T-cell (primary cell): ENCODE data around the gene ST13. TPM values are rescaled to one million over a fixed set of nuclear protein-coding genes. Genes with fewer than 3 reads are reported as not detected.

Source experiments
- ATAC-seq, 4 experiments: fragments of 200-7000 bp in 3 of 4; fragments of 150-1000 bp in 1 of 4; cut with Tn5 transposase; replicated peaks in 1 of 4; 1 replicate in 3 of 4; 2 replicates in 1 of 4; pipeline ENCODE4 v1.10.0; 2021; ENCODE audit warnings: moderate library complexity in 3 of 4, mild to moderate bottlenecking in 2 of 4, moderate number of reproducible peaks in 1 of 4
- CTCF ChIA-PET, 2 donors: fragments of 300-600 bp; sonication (Branson Sonifier 250); formaldehyde crosslinking; loops; one replicate each; lab custom pipeline; 2022; ENCODE audit warnings: antibody characterized with exemption in 2 of 2; lab: Charles Lee
- POLR2A ChIA-PET, 2 donors: fragments of 300-600 bp; sonication (Branson Sonifier 250); formaldehyde crosslinking; loops; one replicate each; lab custom pipeline; 2022; ENCODE audit warnings: antibody characterized with exemption in 2 of 2; lab: Charles Lee
- DNase-seq, 35 experiments: peaks; one replicate each; pipeline versions ENCODE4 v3.0.0 to v3.0.0-alpha.2; 2013 to 2023
- H3K27ac ChIP-seq: one replicate; pipeline ENCODE4 v1.5.1; 2013; ENCODE audit warnings: low read length
- H3K27me3 ChIP-seq, 2 experiments: replicated peaks in 1 of 2; 1 replicate in 1 of 2; 2 replicates in 1 of 2; pipeline versions ENCODE4 v1.6.1 to v1.7.0; 2013; ENCODE audit warnings: low read length in 1 of 2, mixed read lengths in 1 of 2; ENCODE audit not compliant: control insufficient read depth in 2 of 2, insufficient read depth in 2 of 2; ENCODE audit errors: extremely low read depth in 1 of 2
- H3K36me3 ChIP-seq, 2 donors: 1 replicate in 1 of 2; 2 replicates in 1 of 2; pipeline versions ENCODE4 v1.6.1 to v1.7.0; 2013; ENCODE audit warnings: low read length in 1 of 2; ENCODE audit not compliant: control insufficient read depth in 2 of 2, insufficient read depth in 1 of 2; ENCODE audit errors: extremely low read depth in 1 of 2
- H3K4me1 ChIP-seq, 2 experiments: 1 replicate in 1 of 2; 2 replicates in 1 of 2; pipeline versions ENCODE4 v1.6.1 to v1.7.0; 2013; ENCODE audit warnings: low read length in 2 of 2, mixed read lengths in 1 of 2; ENCODE audit not compliant: insufficient read depth in 2 of 2, control insufficient read depth in 1 of 2; ENCODE audit errors: extremely low read depth in 1 of 2
- H3K4me3 ChIP-seq, 2 donors: 1 replicate in 1 of 2; 2 replicates in 1 of 2; pipeline versions ENCODE4 v1.5.1 to v1.7.0; 2013; ENCODE audit warnings: mild to moderate bottlenecking in 2 of 2, low read length in 1 of 2, moderate library complexity in 1 of 2; ENCODE audit not compliant: control insufficient read depth in 1 of 2; ENCODE audit errors: extremely low read depth in 1 of 2
- H3K9me3 ChIP-seq: 2 replicates; pipeline ENCODE4 v1.7.0; 2013
- H3K27ac Mint-ChIP-seq, 2 donors: one replicate each; pipeline ENCODE4 v1.8.0; 2020 to 2021; ENCODE audit warnings: mild to moderate bottlenecking in 2 of 2, mixed read lengths in 2 of 2
- H3K27me3 Mint-ChIP-seq, 2 donors: one replicate each; pipeline ENCODE4 v1.8.0; 2021 to 2022; ENCODE audit warnings: mixed read lengths in 2 of 2
- H3K36me3 Mint-ChIP-seq: one replicate; pipeline ENCODE4 v1.8.0; 2021; ENCODE audit warnings: mixed read lengths
- H3K4me1 Mint-ChIP-seq, 3 donors: one replicate each; pipeline ENCODE4 v1.8.0; 2020 to 2022; ENCODE audit warnings: mixed read lengths in 3 of 3, mild to moderate bottlenecking in 1 of 3
- H3K4me3 Mint-ChIP-seq, 3 donors: one replicate each; pipeline ENCODE4 v1.8.0; 2020 to 2022; ENCODE audit warnings: mild to moderate bottlenecking in 3 of 3, mixed read lengths in 3 of 3, moderate library complexity in 3 of 3
- H3K9me3 Mint-ChIP-seq, 3 donors: one replicate each; pipeline ENCODE4 v1.8.0; 2020 to 2022; ENCODE audit warnings: mixed read lengths in 3 of 3
- WGBS: methylation state at CpG from one replicate; pipeline ENCODE4 v1.1.5; 2013; ENCODE audit warnings: missing lambda C conversion rate; ENCODE audit not compliant: insufficient coverage; 5-methylcytosine and 5-hydroxymethylcytosine counted together
- total RNA-seq, 35 experiments: library from RNA in 6 of 35; stranded (reverse) in 6 of 35; fragments of 120-200 nt in 1 of 35; gene quantifications; one replicate each; pipeline versions ENCODE4 v1.2.1 to v1.2.4 and lab custom pipeline; 2013 to 2026

Gene ST13
- total RNA-seq (100 to 1,000 TPM; 135 to 186 (median 140) TPM), total RNA-seq (lab: John Stamatoyannopoulos, UW) (151 to 413 (median 197) reads per million in 29 experiments)
- total RNA-seq (2013), result 192 TPM

DNA sequence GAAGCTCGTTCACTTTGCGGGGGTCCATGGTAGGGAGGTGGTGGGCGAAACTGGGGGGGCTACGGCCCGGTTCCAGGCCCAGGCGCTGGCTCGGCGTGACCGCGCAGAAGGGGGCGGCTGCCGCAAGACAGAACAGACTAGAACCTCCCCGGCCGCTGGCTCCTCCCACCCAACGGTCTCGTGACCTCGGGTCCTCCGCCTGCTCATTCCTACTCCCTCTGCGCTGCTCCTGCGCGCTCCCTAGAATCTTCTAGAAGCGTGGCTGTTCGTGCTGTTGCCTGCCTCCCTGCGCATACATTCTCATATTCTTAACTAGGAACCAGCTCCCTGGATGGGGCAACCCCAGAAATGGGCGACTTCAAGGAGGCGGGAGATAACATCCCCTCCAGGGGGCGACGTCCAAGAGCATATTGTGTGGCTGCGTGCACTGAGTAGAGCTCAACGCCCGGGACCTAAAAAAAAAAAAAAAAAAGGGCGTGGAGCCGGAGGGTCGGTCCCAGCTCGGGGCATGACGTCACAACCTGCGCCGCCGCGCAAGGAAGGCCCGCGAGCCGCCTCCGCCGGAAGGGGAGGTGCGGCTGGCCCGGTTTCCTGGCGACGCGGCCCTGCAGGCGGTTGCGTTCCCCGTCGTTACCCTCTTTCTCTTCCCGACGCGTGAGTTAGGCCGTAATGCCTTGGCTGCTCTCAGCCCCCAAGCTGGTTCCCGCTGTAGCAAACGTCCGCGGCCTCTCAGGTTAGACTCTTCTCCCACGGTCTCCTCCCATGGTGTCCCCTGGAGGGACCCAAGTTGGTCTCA is at the start of gene ST13, which contains the start of gene XPNPEP3:
ST13 (minus strand) TSS at position 127 of the 796 bp plus-strand sequence; CDS start at position 28, 99 bp downstream.
XPNPEP3 (plus strand) TSS at position 636 of the 796 bp plus-strand sequence; CDS start at position 670, 34 bp downstream.
- Mint-ChIP-seq H3K36me3 (peaks cover 12% of the 10 kb centered on the region), H3K9me3 (no peaks in the 10 kb centered on the region), H3K27me3 (no peaks in the 10 kb centered on the region), H3K4me3 (peak within 1 kb of the TSS; percentile 95 to 98 (median 97)), H3K4me1 (peaks cover 54 to 67% (median 59%) of the 10 kb centered on the region in 3 donors), H3K27ac (peak within 1 kb of the TSS; percentile 100)
- ChIA-PET POLR2A (interaction anchor here (0.5 to 1.2 kb wide), 10 partner anchors 32 to 812 kb away, joined by 3 to 7 read pairs (median 6); partner anchors contain the start of genes PHF5A (in 1 of the 2), RANGAP1 (in 1 of the 2) and SLC25A17 (in 1 of the 2)), CTCF (interaction anchor here in 1 of 2 donors (0.6 to 1.2 kb wide), 6 partner anchors 36 to 1328 kb away, joined by 3 to 7 read pairs (median 3); partner anchors contain the start of gene PHF5A)
- peak; percentile 90 to 95 (median 94) for ATAC-seq
- peak; percentile 92 to 99 (median 96) for DNase-seq
- no peaks in the 10 kb centered on the region for H3K27me3 ChIP-seq
- peak within 1 kb of the TSS; percentile 99 for H3K27ac ChIP-seq
- peaks cover 3% of the 10 kb centered on the region in 2 donors for H3K36me3 ChIP-seq
- H3K9me3 ChIP-seq, result no peaks in the 10 kb centered on the region
- peak within 1 kb of the TSS; percentile 85 to 89 for H3K4me3 ChIP-seq
- under 1% methylated on average over 60 of the region's 63 CpGs for WGBS
- H3K4me1 ChIP-seq, result peaks cover 16 to 29% of the 10 kb centered on the region in 2 experiments

DNA sequence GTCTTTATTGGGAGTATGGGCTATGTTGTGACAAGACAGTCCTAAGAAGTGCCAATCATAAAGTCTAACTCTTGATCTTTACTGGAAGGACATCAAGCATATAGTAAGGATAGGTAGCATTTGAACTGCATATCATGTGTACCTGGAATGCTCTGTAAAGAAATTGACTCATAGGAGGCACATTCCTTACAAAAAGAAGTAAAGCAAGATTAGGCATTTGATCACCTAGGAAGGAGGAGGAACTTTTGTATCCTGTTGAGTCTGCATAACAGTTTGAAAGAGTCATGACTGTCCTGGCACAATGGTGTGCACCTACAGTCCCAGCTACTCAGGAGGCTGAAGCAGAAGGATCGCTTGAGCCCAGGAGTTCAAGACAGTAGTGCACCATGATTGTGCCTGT is 47.7 kb upstream of the ST13 start:
- Histone ChIP-seq H3K9me3 (no peaks in the 10 kb centered on the region), H3K27me3 (no peaks in the 10 kb centered on the region), H3K4me1 (no peaks in the 10 kb centered on the region), H3K4me3 (no peak overlapping the region), H3K27ac (no peak overlapping the region), H3K36me3 (peaks cover 0 to 11% of the 10 kb centered on the region in 2 donors)
- Mint-ChIP-seq H3K36me3 (peaks cover 19% of the 10 kb centered on the region), H3K27me3 (no peaks in the 10 kb centered on the region), H3K27ac (no peak overlapping the region), H3K9me3 (no peaks in the 10 kb centered on the region), H3K4me3 (no peak overlapping the region), H3K4me1 (peaks cover 2 to 4% (median 2%) of the 10 kb centered on the region in 3 donors)
- ATAC-seq, result no peak
- CTCF ChIA-PET, result interaction anchor here in 1 of 2 donors (0.5 to 0.6 kb wide), 2 partner anchors 13 to 14 kb away, joined by 3 read pairs; no protein-coding TSS in a partner anchor
- WGBS, result 100% methylated on average over 1 of the region's 1 CpG
- POLR2A ChIA-PET, result no interaction called here
- DNase-seq, result no peak

DNA sequence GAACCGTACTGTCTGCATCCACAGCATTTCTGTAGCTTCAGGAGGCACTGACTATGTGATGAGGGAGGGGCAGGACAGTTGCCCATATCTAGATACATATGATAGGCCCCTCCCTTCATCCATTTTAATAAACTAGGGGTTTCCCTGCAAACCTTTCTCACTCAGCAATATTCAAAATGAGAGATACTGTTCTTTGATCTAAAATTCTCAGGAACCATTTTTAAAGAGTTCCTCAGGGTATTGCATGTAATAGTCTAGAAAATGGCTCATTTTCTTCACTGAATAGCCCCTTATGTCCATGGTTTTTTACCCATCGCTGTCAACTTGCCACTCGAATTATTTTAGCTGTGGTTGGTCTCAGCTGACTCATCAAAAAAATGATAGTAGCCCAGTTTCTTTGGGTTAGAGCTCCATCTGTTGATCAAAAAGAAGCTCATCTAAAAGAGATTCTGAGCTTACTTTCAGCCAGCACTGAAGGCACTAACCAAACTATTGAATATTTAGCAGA is 42.5 kb upstream of the ST13 start:
- Mint-ChIP-seq H3K36me3 (peaks cover 9% of the 10 kb centered on the region), H3K27ac (no peak overlapping the region), H3K9me3 (no peaks in the 10 kb centered on the region), H3K27me3 (no peaks in the 10 kb centered on the region), H3K4me3 (no peak overlapping the region), H3K4me1 (peaks cover 5 to 9% (median 5%) of the 10 kb centered on the region in 3 donors)
- no peak overlapping the region for H3K4me3 ChIP-seq
- H3K27ac ChIP-seq, result no peak overlapping the region
- no peaks in the 10 kb centered on the region for H3K4me1 ChIP-seq
- CTCF ChIA-PET, result interaction anchor here (0.5 to 1.8 kb wide), 19 partner anchors 9 to 531 kb away, joined by 3 to 20 read pairs (median 4); partner anchors contain the start of genes ST13 (in 1 of the 2) and XPNPEP3 (in 1 of the 2)
- peak in 1 of 35 experiments; percentile 68 for DNase-seq
- H3K27me3 ChIP-seq, result no peaks in the 10 kb centered on the region
- 0% methylated on average over 2 of the region's 3 CpGs for WGBS
- H3K9me3 ChIP-seq, result no peaks in the 10 kb centered on the region
- H3K36me3 ChIP-seq, result no peaks in the 10 kb centered on the region
- ATAC-seq, result peak; percentile 52 to 65 (median 58)
- POLR2A ChIA-PET, result interaction anchor here (0.5 to 0.6 kb wide), 3 partner anchors 15 to 1641 kb away, joined by 3 to 21 read pairs (median 3); partner anchors contain the start of gene RPL3 (in 1 of the 2)

GRCh38 chr22:40894417-40894816 is 38.0 kb upstream of the ST13 start:
- Mint-ChIP-seq H3K4me1 (peaks cover 5 to 8% (median 5%) of the 10 kb centered on the region in 3 donors), H3K9me3 (no peaks in the 10 kb centered on the region), H3K36me3 (peaks cover 9% of the 10 kb centered on the region), H3K27ac (no peak overlapping the region), H3K4me3 (no peak overlapping the region), H3K27me3 (no peaks in the 10 kb centered on the region)
- Histone ChIP-seq H3K36me3 (peaks cover 2 to 8% of the 10 kb centered on the region in 2 donors), H3K27me3 (no peaks in the 10 kb centered on the region), H3K9me3 (no peaks in the 10 kb centered on the region), H3K27ac (no peak overlapping the region), H3K4me3 (no peak overlapping the region), H3K4me1 (no peaks in the 10 kb centered on the region)
- DNase-seq (no peak), ATAC-seq (no peak)
- WGBS, result 100% methylated on average over 1 of the region's 4 CpGs
- POLR2A ChIA-PET, result no interaction called here
- CTCF ChIA-PET, result interaction anchor here in 1 of 2 donors (1.1 kb wide), 1 partner anchor 211 kb away, joined by 5 read pairs; no protein-coding TSS in a partner anchor

DNA sequence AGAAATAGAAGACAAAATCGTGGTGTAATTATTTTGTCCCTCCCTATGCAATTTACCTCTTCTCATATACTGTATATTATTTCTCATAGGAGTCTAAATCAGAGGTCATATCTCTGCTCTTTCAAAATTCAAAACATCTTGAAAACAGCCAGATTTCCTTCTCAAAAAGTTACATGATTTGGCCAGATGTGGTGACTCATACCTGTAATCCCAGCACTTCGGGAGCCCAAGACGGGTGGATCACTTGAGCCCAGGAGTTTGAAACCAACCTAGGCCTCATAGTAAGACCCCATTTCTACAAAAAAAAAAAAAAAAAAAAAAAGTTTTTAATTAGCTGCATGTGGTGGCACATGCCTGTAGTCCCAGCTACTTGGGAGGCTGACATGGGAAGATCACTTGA is 34.4 kb upstream of the ST13 start:
- H3K9me3 ChIP-seq, result no peaks in the 10 kb centered on the region
- no peaks in the 10 kb centered on the region for H3K9me3 Mint-ChIP-seq
- WGBS, result no CpG with 5 or more reads among the region's 3 CpGs
- peaks cover 4 to 35% of the 10 kb centered on the region in 2 donors for H3K36me3 ChIP-seq
- no peak overlapping the region for H3K4me3 Mint-ChIP-seq
- ChIA-PET CTCF (interaction anchor here in 1 of 2 donors (0.6 kb wide), 1 partner anchor 14 kb away, joined by 3 read pairs; no protein-coding TSS in a partner anchor), POLR2A (interaction anchor here in 1 of 2 donors (0.6 kb wide), 1 partner anchor 18 kb away, joined by 8 read pairs; no protein-coding TSS in a partner anchor)
- no peaks in the 10 kb centered on the region for H3K27me3 Mint-ChIP-seq
- H3K27ac ChIP-seq, result no peak overlapping the region
- H3K36me3 Mint-ChIP-seq, result peaks cover 30% of the 10 kb centered on the region
- ATAC-seq (no peak), DNase-seq (no peak)
- no peak overlapping the region for H3K27ac Mint-ChIP-seq
- H3K27me3 ChIP-seq, result no peaks in the 10 kb centered on the region
- H3K4me1 ChIP-seq, result no peaks in the 10 kb centered on the region
- H3K4me1 Mint-ChIP-seq, result no peaks in the 10 kb centered on the region
- no peak overlapping the region for H3K4me3 ChIP-seq

- Histone ChIP-seq H3K9me3 (no peaks in the 10 kb centered on the region), H3K4me3 (no peak overlapping the region), H3K27ac (no peak overlapping the region), H3K36me3 (peaks cover 4 to 37% of the 10 kb centered on the region in 2 donors), H3K27me3 (no peaks in the 10 kb centered on the region), H3K4me1 (no peaks in the 10 kb centered on the region)
- no peak overlapping the region for H3K4me3 Mint-ChIP-seq
- H3K9me3 Mint-ChIP-seq, result no peaks in the 10 kb centered on the region
- ChIA-PET CTCF (no interaction called here), POLR2A (interaction anchor here in 1 of 2 donors (0.6 kb wide), 1 partner anchor 32 kb away, joined by 3 read pairs; the partner anchor contains the start of gene XPNPEP3)
- H3K36me3 Mint-ChIP-seq, result peaks cover 33% of the 10 kb centered on the region
- no peak for DNase-seq
- no peak for ATAC-seq
- H3K27ac Mint-ChIP-seq, result no peak overlapping the region
- no peaks in the 10 kb centered on the region for H3K4me1 Mint-ChIP-seq
- H3K27me3 Mint-ChIP-seq, result no peaks in the 10 kb centered on the region
These were observed 32.7 kb upstream of the ST13 start for GRCh38 chr22:40889116-40889515.
